Body of pancreas (tissue), 4 donors: ENCODE data around the gene ANKRD33. TPM values are rescaled to one million over a fixed set of nuclear protein-coding genes. Genes with fewer than 3 reads are reported as not detected.

Source experiments
- ATAC-seq: fragments of 150-250 bp; one replicate; pipeline ENCODE4 v1.9.1; 2016
- DNase-seq, 4 donors: peaks; one replicate each; pipeline ENCODE4 v3.0.0-alpha.2; 2019
- H3K27ac ChIP-seq, 4 donors: fragments of 200-600 bp; sonication (generic); 1 replicate in 3 of 4; 2 replicates in 1 of 4; pipeline versions ENCODE4 v1.5.1 to v1.6.1; 2016 to 2019; ENCODE audit warnings: mild to moderate bottlenecking in 1 of 4, mixed read lengths in 1 of 4, moderate library complexity in 1 of 4
- H3K27me3 ChIP-seq, 2 donors: fragments of 200-600 bp; sonication (generic); one replicate each; pipeline ENCODE4 v1.6.0; 2016; ENCODE audit warnings: mild to moderate bottlenecking in 1 of 2
- H3K36me3 ChIP-seq, 2 donors: fragments of 200-600 bp; sonication (generic); replicated peaks in 1 of 2; 2 replicates each; pipeline ENCODE4 v1.5.1; 2016; ENCODE audit warnings: low read depth in 2 of 2; ENCODE audit not compliant: insufficient read depth in 1 of 2
- H3K4me1 ChIP-seq: fragments of 200-600 bp; sonication (generic); one replicate; pipeline ENCODE4 v1.6.0; 2016
- H3K4me3 ChIP-seq, 2 donors: fragments of 200-600 bp; sonication (generic); 1 replicate in 1 of 2; 2 replicates in 1 of 2; pipeline ENCODE4 v1.5.1; 2016 to 2019
- H3K9me3 ChIP-seq, 3 donors: fragments of 200-600 bp; sonication (generic); 1 replicate in 2 of 3; 2 replicates in 1 of 3; pipeline ENCODE4 v1.5.1; 2016
- CTCF ChIP-seq, 7 experiments: fragments of 450-650 bp in 4 of 7; fragments of 200-600 bp in 3 of 7; sonication (generic) in 3 of 7; IDR thresholded peaks; one replicate each; pipeline ENCODE4 v1.5.1; 2016 to 2019; ENCODE audit warnings: antibody characterized with exemption in 7 of 7
- POLR2A ChIP-seq, 3 donors: fragments of 450-650 bp; IDR thresholded peaks; one replicate each; pipeline ENCODE4 v1.6.1; 2016; ENCODE audit warnings: antibody characterized with exemption in 3 of 3, mild to moderate bottlenecking in 2 of 3
- whole genome bisulfite sequencing, 2 donors: methylation state at CpG; one replicate each; pipeline ENCODE4 v1.1.5; 2017; 5-methylcytosine and 5-hydroxymethylcytosine counted together
- intact Hi-C: fragments of 100-400 bp; cut with DNase I; formaldehyde crosslinking; loops from one replicate; pipeline ENCODE4 v1.15.1; 2023
- total RNA-seq, 2 donors: library from RNA; depleted of rRNA; stranded (reverse); fragments of >200 nt; gene quantifications; one replicate each; pipeline ENCODE4 v1.1.0, GENCODE V29; 2016

The ANKRD33 gene
- total RNA-seq, 2 donors from 2014 or later = not detected

DNA sequence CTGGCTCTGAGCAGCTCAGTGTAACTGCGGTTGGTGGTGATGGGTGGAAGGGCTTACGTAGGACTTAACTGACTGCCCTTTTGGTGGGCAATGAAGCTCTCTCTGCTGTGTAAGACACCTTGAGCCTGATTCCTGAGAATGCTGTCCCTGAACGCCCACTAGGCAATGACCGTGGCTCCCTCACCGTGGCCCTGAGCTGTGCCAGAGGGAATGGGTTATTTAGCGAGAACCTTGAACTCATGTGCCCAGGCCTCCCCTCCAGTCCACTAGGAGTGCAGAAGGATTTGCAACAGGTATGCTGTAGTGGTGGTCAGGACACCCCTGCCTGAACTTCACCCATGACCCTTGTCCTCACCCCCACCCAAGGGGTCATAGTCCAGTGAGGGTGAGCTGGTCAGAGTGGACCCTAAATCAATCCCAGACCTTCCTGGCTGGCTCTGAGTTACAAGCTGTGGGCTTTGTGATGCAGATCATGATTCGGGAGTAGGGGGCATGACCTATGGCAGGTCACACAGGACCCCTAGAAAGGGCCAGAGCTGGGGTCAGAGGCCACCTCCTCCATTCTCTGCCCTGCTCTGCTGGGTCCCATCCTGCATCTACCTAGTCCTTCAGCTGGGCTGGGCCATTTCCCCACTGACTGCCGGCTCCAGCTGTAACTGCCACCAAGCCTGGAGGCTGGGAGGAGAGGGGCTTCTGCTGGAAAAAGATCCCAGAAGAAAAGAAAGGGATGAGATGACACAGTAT lies 14.5 kb upstream of the ANKRD33 start:
- no peak for DNase-seq
- no peak for TF ChIP-seq CTCF (IDR thresholded peaks at IDR 0.05)
- no peak for TF ChIP-seq POLR2A (IDR thresholded peaks at IDR 0.05)

DNA sequence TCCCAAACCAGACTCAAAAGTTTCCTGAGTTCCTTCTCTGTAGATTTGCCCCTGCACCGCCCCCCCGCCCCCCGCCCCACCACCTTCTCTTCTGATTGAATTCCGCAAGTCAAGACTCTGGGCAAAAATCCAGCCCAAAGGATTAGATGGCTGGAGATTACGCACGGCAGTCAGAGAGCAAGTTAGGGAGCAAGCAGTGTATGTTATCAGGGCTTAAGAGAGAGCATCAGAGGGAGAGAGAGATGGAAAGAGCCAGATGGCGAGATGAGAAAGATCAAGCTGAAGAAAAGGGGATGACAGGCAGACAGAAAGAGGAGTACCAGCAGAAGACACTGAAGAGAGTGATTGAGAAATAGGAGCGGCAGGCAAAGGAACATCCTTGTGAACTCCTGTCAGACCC lies 13.9 kb upstream of the ANKRD33 start:
- ATAC-seq (no peak), DNase-seq (no peak)
- Histone ChIP-seq H3K4me3 (no peak overlapping the region), H3K9me3 (no peaks in the 10 kb centered on the region), H3K27ac (no peak overlapping the region), H3K4me1 (peaks cover 9% of the 10 kb centered on the region), H3K36me3 (no peaks in the 10 kb centered on the region), H3K27me3 (peaks cover 0 to 8% of the 10 kb centered on the region in 2 donors)
- WGBS, 2 donors = 40 to 42% methylated on average over 8 of the region's 8 CpGs
- intact Hi-C loops = no loop called here
- TF ChIP-seq CTCF (IDR thresholded peaks at IDR 0.05) (no peak), POLR2A (IDR thresholded peaks at IDR 0.05) (no peak)

More for the DNA sequence above, 14.5 kb upstream of the ANKRD33 start:
- no peak overlapping the region for H3K27ac ChIP-seq
- no peak overlapping the region for H3K4me3 ChIP-seq
- intact Hi-C loops = no loop called here
- 74 to 77% methylated on average over 8 of the region's 8 CpGs for WGBS, 2 donors
- ATAC-seq = no peak
- H3K36me3 ChIP-seq = no peaks in the 10 kb centered on the region
- no peaks in the 10 kb centered on the region for H3K9me3 ChIP-seq
- H3K27me3 ChIP-seq = peaks cover 0 to 12% of the 10 kb centered on the region in 2 donors
- H3K4me1 ChIP-seq = peaks cover 15% of the 10 kb centered on the region

DNA sequence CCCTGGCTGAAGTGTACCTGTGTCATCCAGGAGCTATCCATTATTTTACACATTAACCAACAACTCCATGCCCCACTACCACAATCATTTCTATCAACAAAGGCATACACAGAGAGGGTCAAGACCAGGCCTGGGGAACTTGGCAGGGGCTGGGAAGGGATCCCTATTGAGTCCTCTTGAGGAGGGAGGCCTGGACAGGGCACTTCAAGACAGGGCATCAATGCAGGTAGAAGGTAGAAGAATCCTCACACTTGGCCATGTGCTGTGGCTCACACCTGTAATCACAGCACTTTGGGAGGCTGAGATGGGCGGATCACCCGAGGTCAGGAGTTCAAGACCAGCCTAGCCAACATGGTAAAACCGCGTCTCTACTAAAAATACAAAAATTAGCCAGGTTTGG lies 13.4 kb upstream of the ANKRD33 start:
- TF ChIP-seq POLR2A (IDR thresholded peaks at IDR 0.05) (no peak), CTCF (IDR thresholded peaks at IDR 0.05) (no peak)
- ATAC-seq (no peak), DNase-seq (no peak)
- intact Hi-C loops = no loop called here
- no peak overlapping the region for H3K4me3 ChIP-seq
- no peaks in the 10 kb centered on the region for H3K36me3 ChIP-seq
- peaks cover 0 to 3% of the 10 kb centered on the region in 2 donors for H3K27me3 ChIP-seq
- H3K27ac ChIP-seq = no peak overlapping the region
- 55 to 70% methylated on average over 4 of the region's 4 CpGs for WGBS, 2 donors
- H3K4me1 ChIP-seq = peaks cover 4% of the 10 kb centered on the region
- no peaks in the 10 kb centered on the region for H3K9me3 ChIP-seq

- Histone ChIP-seq H3K36me3 (no peaks in the 10 kb centered on the region), H3K27ac (no peak overlapping the region), H3K4me1 (no peaks in the 10 kb centered on the region), H3K27me3 (no peaks in the 10 kb centered on the region), H3K4me3 (no peak overlapping the region), H3K9me3 (no peaks in the 10 kb centered on the region)
- intact Hi-C loops = no loop called here
- TF ChIP-seq CTCF (IDR thresholded peaks at IDR 0.05) (no peak), POLR2A (IDR thresholded peaks at IDR 0.05) (no peak)
- no peak for DNase-seq
- WGBS, 2 donors = 88 to 92% methylated on average over 3 of the region's 3 CpGs
- no peak for ATAC-seq
These were observed 8.8 kb upstream of the ANKRD33 start for GRCh38 chr12:51879102-51879501.

DNA sequence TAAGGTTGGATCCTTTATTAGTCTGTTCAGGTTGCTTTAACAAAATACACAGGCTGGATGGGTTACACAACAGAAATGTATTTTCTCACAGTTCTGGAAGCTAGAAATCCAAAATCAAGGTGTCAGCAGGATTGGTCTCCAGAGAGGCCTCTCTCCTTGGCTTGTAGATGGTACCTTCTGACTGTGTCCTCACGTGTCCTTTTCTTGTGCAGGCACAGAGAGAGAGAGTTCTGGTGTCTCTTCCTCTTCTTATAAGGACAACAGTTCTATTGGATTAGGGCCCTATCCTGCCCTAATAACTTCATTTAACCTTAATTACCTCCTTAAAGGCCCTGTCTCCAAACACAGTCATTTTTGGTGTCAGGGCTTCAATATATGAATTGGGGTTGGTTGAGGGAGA lies 4.6 kb upstream of the ANKRD33 start:
- Histone ChIP-seq H3K36me3 (no peaks in the 10 kb centered on the region), H3K27me3 (no peaks in the 10 kb centered on the region), H3K27ac (no peak overlapping the region), H3K4me1 (peaks cover 3% of the 10 kb centered on the region), H3K4me3 (no peak overlapping the region), H3K9me3 (no peaks in the 10 kb centered on the region)
- DNase-seq (no peak), ATAC-seq (no peak)
- TF ChIP-seq CTCF (IDR thresholded peaks at IDR 0.05) (no peak), POLR2A (IDR thresholded peaks at IDR 0.05) (no peak)
- 72 to 88% methylated on average over 1 of the region's 1 CpG for WGBS, 2 donors
- intact Hi-C loops = no loop called here
